Activated T-helper 17 cell treated with anti-CD3 and anti-CD28 coated beads, Interleukin-2, amount 50 U/mL, for 72 hours (primary cell): ENCODE results near the gene FLYWCH2. TPM values are rescaled to one million over a fixed set of nuclear protein-coding genes. Genes with fewer than 3 reads are reported as not detected.
"Not testable (repeated sequence)": the region's sequence is repeated elsewhere in the genome, so short reads cannot be mapped to it uniquely, and the experiment has no call there.

Experiments used
- ATAC-seq: fragments of 150-1000 bp; cut with Tn5 transposase; replicated peaks from 2 replicates; pipeline ENCODE4 v1.10.0; 2021; ENCODE audit warnings: mild to moderate bottlenecking, moderate library complexity
- H3K27ac Mint-ChIP-seq: one replicate; pipeline ENCODE4 v1.8.0; 2022; ENCODE audit warnings: mixed read lengths
- H3K27me3 Mint-ChIP-seq: one replicate; pipeline ENCODE4 v1.8.0; 2022; ENCODE audit warnings: mixed read lengths
- H3K36me3 Mint-ChIP-seq: one replicate; pipeline ENCODE4 v1.8.0; 2022; ENCODE audit warnings: low read depth, mild to moderate bottlenecking, mixed read lengths
- H3K4me1 Mint-ChIP-seq: one replicate; pipeline ENCODE4 v1.8.0; 2022; ENCODE audit warnings: mixed read lengths
- H3K4me3 Mint-ChIP-seq: one replicate; pipeline ENCODE4 v1.8.0; 2022; ENCODE audit warnings: mild to moderate bottlenecking, mixed read lengths
- H3K9me3 Mint-ChIP-seq: one replicate; pipeline ENCODE4 v1.8.0; 2022; ENCODE audit warnings: mixed read lengths
- total RNA-seq, 2 donors: library from RNA; stranded (reverse); gene quantifications; one replicate each; pipeline ENCODE4 v1.2.3, GENCODE V29; 2022

FLYWCH2 gene
- total RNA-seq, 2 donors from 2014 or later: 13.5 to 14.6 TPM

GRCh38 chr16:2928151-2928550, 45.1 kb downstream of the FLYWCH2 start:
- H3K9me3 Mint-ChIP-seq, ATAC-seq, H3K4me3 Mint-ChIP-seq, H3K27me3 Mint-ChIP-seq, H3K27ac Mint-ChIP-seq: not testable (repeated sequence)
- H3K4me1 Mint-ChIP-seq: peaks cover 14% of the 10 kb centered on the region
- peaks cover 18% of the 10 kb centered on the region for H3K36me3 Mint-ChIP-seq

- H3K4me3 Mint-ChIP-seq: no peak overlapping the region
- ATAC-seq: no peak
- peaks cover 18% of the 10 kb centered on the region for H3K36me3 Mint-ChIP-seq
- H3K27me3 Mint-ChIP-seq: no peaks in the 10 kb centered on the region
- no peak overlapping the region for H3K27ac Mint-ChIP-seq
- H3K9me3 Mint-ChIP-seq: no peaks in the 10 kb centered on the region
- peaks cover 14% of the 10 kb centered on the region for H3K4me1 Mint-ChIP-seq
Observed at GRCh38 chr16:2928796-2929195, 45.8 kb downstream of the FLYWCH2 start.

GRCh38 chr16:2929693-2930092, 46.7 kb downstream of the FLYWCH2 start:
- Mint-ChIP-seq H3K4me1 (peaks cover 14% of the 10 kb centered on the region), H3K27me3 (no peaks in the 10 kb centered on the region), H3K36me3 (peaks cover 27% of the 10 kb centered on the region), H3K4me3 (no peak overlapping the region), H3K9me3 (no peaks in the 10 kb centered on the region), H3K27ac (no peak overlapping the region)
- ATAC-seq: no peak

GRCh38 chr16:2930236-2930635, 47.2 kb downstream of the FLYWCH2 start:
- Mint-ChIP-seq H3K27me3 (no peaks in the 10 kb centered on the region), H3K4me1 (peaks cover 14% of the 10 kb centered on the region), H3K36me3 (peaks cover 32% of the 10 kb centered on the region), H3K9me3 (no peaks in the 10 kb centered on the region), H3K4me3 (no peak overlapping the region), H3K27ac (no peak overlapping the region)
- ATAC-seq: no peak

GRCh38 chr16:2931231-2931914, 48.4 kb downstream of the FLYWCH2 start:
- H3K9me3 Mint-ChIP-seq, H3K4me3 Mint-ChIP-seq, ATAC-seq, H3K27me3 Mint-ChIP-seq, H3K4me1 Mint-ChIP-seq, H3K27ac Mint-ChIP-seq: not testable (repeated sequence)
- peaks cover 44% of the 10 kb centered on the region for H3K36me3 Mint-ChIP-seq

GRCh38 chr16:2933136-2933535, 50.1 kb downstream of the FLYWCH2 start:
- no peak for ATAC-seq
- no peaks in the 10 kb centered on the region for H3K9me3 Mint-ChIP-seq
- peaks cover 54% of the 10 kb centered on the region for H3K36me3 Mint-ChIP-seq
- no peaks in the 10 kb centered on the region for H3K4me1 Mint-ChIP-seq
- H3K4me3 Mint-ChIP-seq: no peak overlapping the region
- H3K27me3 Mint-ChIP-seq: no peaks in the 10 kb centered on the region
- H3K27ac Mint-ChIP-seq: no peak overlapping the region

- H3K27ac Mint-ChIP-seq: no peak overlapping the region
- no peak for ATAC-seq
- H3K36me3 Mint-ChIP-seq: peaks cover 60% of the 10 kb centered on the region
- no peaks in the 10 kb centered on the region for H3K27me3 Mint-ChIP-seq
- H3K4me3 Mint-ChIP-seq: no peak overlapping the region
- H3K9me3 Mint-ChIP-seq: no peaks in the 10 kb centered on the region
- no peaks in the 10 kb centered on the region for H3K4me1 Mint-ChIP-seq
Observed at GRCh38 chr16:2933701-2934100, 50.7 kb downstream of the FLYWCH2 start.

- Mint-ChIP-seq H3K36me3 (peaks cover 68% of the 10 kb centered on the region), H3K4me1 (no peaks in the 10 kb centered on the region), H3K27me3 (no peaks in the 10 kb centered on the region), H3K4me3 (no peak overlapping the region), H3K9me3 (no peaks in the 10 kb centered on the region), H3K27ac (no peak overlapping the region)
- no peak for ATAC-seq
Observed at GRCh38 chr16:2934450-2934849, 51.4 kb downstream of the FLYWCH2 start.

- Mint-ChIP-seq H3K36me3 (peaks cover 86% of the 10 kb centered on the region), H3K4me1 (no peaks in the 10 kb centered on the region), H3K9me3 (no peaks in the 10 kb centered on the region), H3K27ac (no peak overlapping the region), H3K4me3 (no peak overlapping the region), H3K27me3 (no peaks in the 10 kb centered on the region)
- no peak for ATAC-seq
Observed at GRCh38 chr16:2936436-2937011, 53.5 kb downstream of the FLYWCH2 start.

- Mint-ChIP-seq H3K27me3 (no peaks in the 10 kb centered on the region), H3K27ac (no peak overlapping the region), H3K4me3 (no peak overlapping the region), H3K9me3 (no peaks in the 10 kb centered on the region), H3K36me3 (peaks cover 86% of the 10 kb centered on the region), H3K4me1 (no peaks in the 10 kb centered on the region)
- ATAC-seq: no peak
Observed at GRCh38 chr16:2937170-2937569, 54.2 kb downstream of the FLYWCH2 start.

GRCh38 chr16:2938206-2938605, 55.2 kb downstream of the FLYWCH2 start:
- no peaks in the 10 kb centered on the region for H3K9me3 Mint-ChIP-seq
- no peaks in the 10 kb centered on the region for H3K4me1 Mint-ChIP-seq
- H3K36me3 Mint-ChIP-seq: peaks cover 87% of the 10 kb centered on the region

GRCh38 chr16:2939968-2940367, 57.0 kb downstream of the FLYWCH2 start:
- Mint-ChIP-seq H3K36me3 (peaks cover 83% of the 10 kb centered on the region), H3K9me3 (no peaks in the 10 kb centered on the region), H3K27ac (no peak overlapping the region), H3K4me3 (no peak overlapping the region), H3K27me3 (no peaks in the 10 kb centered on the region), H3K4me1 (no peaks in the 10 kb centered on the region)
- ATAC-seq: no peak

More at GRCh38 chr16:2938206-2938605, 55.2 kb downstream of the FLYWCH2 start:
- no peaks in the 10 kb centered on the region for H3K27me3 Mint-ChIP-seq
- no peak for ATAC-seq
- H3K4me3 Mint-ChIP-seq: no peak overlapping the region
- no peak overlapping the region for H3K27ac Mint-ChIP-seq

- no peaks in the 10 kb centered on the region for H3K4me1 Mint-ChIP-seq
- no peaks in the 10 kb centered on the region for H3K27me3 Mint-ChIP-seq
- peaks cover 71% of the 10 kb centered on the region for H3K36me3 Mint-ChIP-seq
- no peak for ATAC-seq
- no peak overlapping the region for H3K27ac Mint-ChIP-seq
- no peak overlapping the region for H3K4me3 Mint-ChIP-seq
- H3K9me3 Mint-ChIP-seq: no peaks in the 10 kb centered on the region
Observed at GRCh38 chr16:2942045-2942444, 59.0 kb downstream of the FLYWCH2 start.

GRCh38 chr16:2943716-2944115, 60.7 kb downstream of the FLYWCH2 start:
- not testable (repeated sequence) for H3K4me3 Mint-ChIP-seq, H3K4me1 Mint-ChIP-seq, H3K9me3 Mint-ChIP-seq, ATAC-seq, H3K27ac Mint-ChIP-seq, H3K27me3 Mint-ChIP-seq
- H3K36me3 Mint-ChIP-seq: peaks cover 59% of the 10 kb centered on the region

GRCh38 chr16:2946649-2947048, 63.6 kb downstream of the FLYWCH2 start:
- no peaks in the 10 kb centered on the region for H3K27me3 Mint-ChIP-seq
- no peak overlapping the region for H3K27ac Mint-ChIP-seq
- H3K4me3 Mint-ChIP-seq: no peak overlapping the region
- H3K9me3 Mint-ChIP-seq: no peaks in the 10 kb centered on the region
- no peak for ATAC-seq
- no peaks in the 10 kb centered on the region for H3K4me1 Mint-ChIP-seq
- H3K36me3 Mint-ChIP-seq: peaks cover 30% of the 10 kb centered on the region
